GM12872 (cell line): ENCODE data around the gene KIF26B.

Experiments
- TF ChIP-seq, protein P1 (sequence below): IDR thresholded peaks from 3 replicates; pipeline ENCODE4 v1.5.1; 2011; ENCODE audit warnings: low read depth, mild to moderate bottlenecking, low read length, moderate library complexity; ENCODE audit not compliant: insufficient read depth

KIF26B gene

DNA sequence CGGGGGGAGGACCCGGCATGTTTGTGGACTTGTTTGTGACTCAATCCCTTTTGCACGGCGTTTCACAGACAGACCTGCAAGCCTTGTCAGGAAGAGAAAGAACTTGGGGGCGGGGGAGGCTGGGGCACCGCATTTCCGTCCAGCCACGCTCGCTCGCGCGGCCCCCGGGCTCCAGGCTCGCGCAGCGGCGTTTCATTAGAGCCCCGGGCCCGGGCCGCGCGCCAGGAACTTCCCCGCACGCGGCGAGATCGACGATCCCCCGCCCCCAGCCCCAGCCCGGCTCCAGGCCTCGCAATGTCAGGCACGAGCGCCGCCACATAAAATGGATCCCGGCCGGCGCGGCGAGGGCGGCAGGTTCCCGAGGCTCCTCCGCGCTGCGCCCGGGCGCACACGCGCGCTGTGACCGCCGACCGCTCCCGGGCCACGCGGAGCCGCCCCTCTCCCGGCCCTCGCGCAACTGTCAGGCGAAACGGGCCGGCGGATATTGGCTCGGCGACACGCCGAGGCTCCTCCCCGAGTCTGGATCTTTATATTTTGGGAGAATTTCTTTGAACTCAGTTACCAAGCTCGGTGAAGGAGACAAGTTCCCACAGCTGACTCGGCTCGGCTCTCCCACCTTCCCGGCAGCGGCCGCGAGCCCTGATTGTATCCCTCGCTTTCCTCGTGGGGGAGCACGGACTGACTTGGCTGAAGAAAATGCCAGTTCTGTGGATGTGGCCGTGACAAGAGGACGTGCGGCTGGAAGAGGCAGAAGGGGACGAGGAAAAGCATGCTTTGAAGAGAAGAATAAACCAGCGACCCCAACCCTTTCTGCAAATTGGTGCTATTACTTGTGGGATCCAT lies at the start of gene KIF26B:
Gene KIF26B (plus strand): TSS at position 557 of the 843 bp plus-strand sequence. CDS start 440 bp downstream, outside the sequence.
- TF ChIP-seq, protein P1, sequence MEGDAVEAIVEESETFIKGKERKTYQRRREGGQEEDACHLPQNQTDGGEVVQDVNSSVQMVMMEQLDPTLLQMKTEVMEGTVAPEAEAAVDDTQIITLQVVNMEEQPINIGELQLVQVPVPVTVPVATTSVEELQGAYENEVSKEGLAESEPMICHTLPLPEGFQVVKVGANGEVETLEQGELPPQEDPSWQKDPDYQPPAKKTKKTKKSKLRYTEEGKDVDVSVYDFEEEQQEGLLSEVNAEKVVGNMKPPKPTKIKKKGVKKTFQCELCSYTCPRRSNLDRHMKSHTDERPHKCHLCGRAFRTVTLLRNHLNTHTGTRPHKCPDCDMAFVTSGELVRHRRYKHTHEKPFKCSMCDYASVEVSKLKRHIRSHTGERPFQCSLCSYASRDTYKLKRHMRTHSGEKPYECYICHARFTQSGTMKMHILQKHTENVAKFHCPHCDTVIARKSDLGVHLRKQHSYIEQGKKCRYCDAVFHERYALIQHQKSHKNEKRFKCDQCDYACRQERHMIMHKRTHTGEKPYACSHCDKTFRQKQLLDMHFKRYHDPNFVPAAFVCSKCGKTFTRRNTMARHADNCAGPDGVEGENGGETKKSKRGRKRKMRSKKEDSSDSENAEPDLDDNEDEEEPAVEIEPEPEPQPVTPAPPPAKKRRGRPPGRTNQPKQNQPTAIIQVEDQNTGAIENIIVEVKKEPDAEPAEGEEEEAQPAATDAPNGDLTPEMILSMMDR, result no peak

DNA sequence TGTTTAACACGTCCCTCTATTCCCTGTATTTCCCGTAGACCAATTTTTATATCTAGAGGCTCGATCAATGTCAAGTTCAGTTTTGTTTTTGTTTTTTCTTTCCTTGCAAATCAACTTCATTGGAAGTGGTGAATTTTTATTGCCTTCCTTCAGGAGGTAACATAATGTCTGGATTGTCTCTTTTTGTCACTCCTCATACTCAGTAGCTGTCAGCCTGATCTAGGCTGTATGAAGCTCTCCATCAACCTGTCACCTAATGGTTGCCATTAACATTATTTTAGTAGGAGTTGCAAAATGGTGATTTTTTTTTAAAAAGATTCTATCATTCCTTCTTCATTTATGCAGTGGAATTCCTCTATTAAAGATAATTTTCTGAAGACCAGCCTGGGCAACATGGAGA lies 49.7 kb upstream of the KIF26B start:
- TF ChIP-seq, protein P1, result no peak

DNA sequence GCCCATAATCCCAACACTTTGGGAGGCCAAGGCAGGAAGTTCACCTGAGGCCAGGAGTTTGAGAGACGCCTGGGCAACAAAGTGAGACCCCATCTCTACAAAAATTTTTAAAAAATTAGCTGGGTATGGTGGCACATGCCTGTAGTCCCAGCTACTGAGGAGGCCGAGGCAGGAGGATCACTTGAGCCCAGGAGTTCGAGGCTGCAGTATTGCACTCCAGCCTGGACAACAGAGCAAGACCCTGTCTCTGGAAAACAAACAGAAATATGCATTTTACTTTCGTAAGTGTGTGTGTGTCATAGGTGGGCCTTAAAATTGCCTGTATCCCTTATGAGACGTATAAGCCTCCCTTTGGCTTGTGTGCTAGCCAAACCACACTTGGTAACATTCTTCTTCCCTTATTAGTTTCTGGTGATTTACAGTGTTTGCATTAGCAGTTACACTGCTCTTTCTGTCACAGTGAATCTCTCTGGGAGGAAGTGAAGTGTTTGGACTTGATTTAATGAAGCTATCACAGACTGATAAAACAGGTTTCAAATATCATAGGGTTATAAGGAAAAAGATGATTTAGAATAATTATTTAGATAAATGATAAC lies 48.9 kb upstream of the KIF26B start:
- TF ChIP-seq, protein P1, result no peak

DNA sequence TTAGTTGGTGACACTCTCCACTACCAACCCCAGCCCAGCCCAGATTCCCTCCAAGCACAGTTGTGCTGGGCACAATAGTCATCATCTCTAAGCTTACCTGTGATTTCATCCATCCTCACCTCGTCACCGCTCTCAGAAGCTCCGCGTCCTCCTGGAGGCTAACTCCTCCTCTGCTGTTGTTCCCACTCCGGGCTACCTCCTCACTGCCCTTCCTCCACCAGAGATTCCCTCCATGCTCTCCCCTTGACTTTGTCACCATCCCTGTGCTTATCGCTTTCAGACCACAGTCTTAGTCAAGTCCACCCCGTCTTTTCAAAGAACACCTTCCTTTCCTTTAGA lies 47.0 kb upstream of the KIF26B start:
- TF ChIP-seq, protein P1, result no peak

DNA sequence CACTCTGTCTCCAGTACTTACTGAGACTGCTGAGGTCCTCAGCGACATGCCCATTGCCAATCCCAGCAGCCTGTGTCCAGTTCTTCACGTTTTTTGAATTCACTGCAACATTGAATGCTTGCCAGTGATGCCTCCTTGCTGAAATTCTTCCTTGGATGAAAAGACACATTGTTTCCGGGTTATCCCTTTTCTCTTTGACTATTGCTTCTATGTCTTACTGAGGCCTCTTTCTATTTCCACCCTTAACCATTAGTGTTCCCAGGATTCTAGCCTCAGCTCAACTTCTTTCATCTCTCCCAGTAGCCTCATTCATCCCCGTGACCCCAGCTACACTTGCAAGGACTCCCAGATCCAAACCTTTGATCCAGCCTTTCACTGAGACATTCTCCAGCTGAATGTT lies 46.5 kb upstream of the KIF26B start:
- TF ChIP-seq, protein P1, result no peak

DNA sequence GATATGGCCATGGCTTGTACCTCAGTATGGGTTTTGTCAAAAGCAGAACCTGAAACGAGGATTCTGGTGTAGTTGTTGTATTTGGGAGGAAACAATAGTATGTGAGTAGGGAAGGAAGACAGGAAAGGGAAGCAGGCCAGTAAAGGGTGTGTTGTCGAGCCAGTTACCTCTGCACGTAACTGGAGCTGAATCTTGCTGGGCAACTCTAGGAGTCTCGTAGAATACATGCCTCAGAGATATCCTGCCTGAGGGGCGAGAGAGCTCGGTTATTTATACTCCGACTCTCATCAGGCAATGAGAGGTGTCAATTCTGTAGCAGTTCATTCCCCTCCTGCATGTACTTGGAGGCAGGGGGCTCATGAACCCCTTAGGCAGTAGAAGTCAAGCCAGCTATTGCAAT lies 45.9 kb upstream of the KIF26B start:
- TF ChIP-seq, protein P1, result no peak

DNA sequence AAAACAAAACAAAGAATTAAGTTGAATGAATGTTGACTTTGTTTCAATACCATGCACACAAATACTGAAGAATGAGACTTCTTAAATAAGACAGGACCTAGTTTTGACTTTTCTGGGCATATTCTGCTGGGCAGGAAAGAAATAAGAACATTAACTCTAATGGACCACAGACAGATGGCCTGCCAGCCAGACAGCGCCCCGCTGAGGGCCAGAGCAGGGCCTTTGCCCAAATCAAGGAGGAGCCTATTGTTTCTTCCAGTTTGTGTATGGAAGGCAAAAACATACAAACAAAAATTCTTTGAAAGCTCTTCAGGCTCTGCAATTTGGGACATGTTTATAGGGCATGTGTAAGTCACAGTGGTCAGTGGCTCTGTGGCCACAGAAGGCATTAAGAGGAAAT lies 44.4 kb upstream of the KIF26B start:
- TF ChIP-seq, protein P1, result no peak
